GM12873 (cell line): Measurements from ENCODE around the gene RNF126.

Experiments used
- CTCF ChIP-seq: IDR thresholded peaks from 2 replicates; pipeline ENCODE4 v1.5.1; 2012; ENCODE audit warnings: low read depth, mild to moderate bottlenecking, moderate library complexity, low read length, control low read depth; ENCODE audit not compliant: insufficient read depth; ENCODE audit errors: missing control alignments

Gene RNF126

GRCh38 chr19:619286-620002 is 43.6 kb downstream of the RNF126 start:
- TF ChIP-seq CTCF: no peak

GRCh38 chr19:618674-619285 is 44.2 kb downstream of the RNF126 start:
- TF ChIP-seq CTCF: no peak

GRCh38 chr19:618247-618619 is 44.8 kb downstream of the RNF126 start:
- TF ChIP-seq CTCF: no peak

- TF ChIP-seq CTCF: no peak
Observed at GRCh38 chr19:617551-618246, 45.3 kb downstream of the RNF126 start.

GRCh38 chr19:616747-617526 is 46.1 kb downstream of the RNF126 start:
- no peak for TF ChIP-seq CTCF

- TF ChIP-seq CTCF: no peak
Observed at GRCh38 chr19:616062-616700, 46.8 kb downstream of the RNF126 start.
